K562 (cell line): ENCODE results near the gene SLC22A23. TPM values are rescaled to one million over a fixed set of nuclear protein-coding genes. Genes with fewer than 3 reads are reported as not detected.
A peak's percentile ranks its signal among the peaks of the same experiment; 100 is the strongest.

Experiments used
- ARID4B ChIP-seq: sonication (generic); formaldehyde crosslinking; IDR thresholded peaks from 2 replicates; pipeline ENCODE4 v1.8.0; 2022; ENCODE audit warnings: mild to moderate bottlenecking, missing genetic modification reagents
- CCAR2 ChIP-seq: fragments of 200-400 bp; formaldehyde crosslinking; IDR thresholded peaks from 2 replicates; pipeline ENCODE4 v1.6.1; 2017; ENCODE audit warnings: mild to moderate bottlenecking, low read depth, low read length
- CREB3L1 ChIP-seq: fragments of 450-650 bp; IDR thresholded peaks from 2 replicates; pipeline ENCODE4 v1.6.1; 2014; ENCODE audit warnings: low read depth, mild to moderate bottlenecking, moderate library complexity, borderline replicate concordance
- FOXA1 ChIP-seq: fragments of 450-650 bp; IDR thresholded peaks from 2 replicates; pipeline ENCODE4 v1.6.1; 2016; ENCODE audit warnings: mild to moderate bottlenecking, borderline replicate concordance
- HCFC1 ChIP-seq: IDR thresholded peaks from 2 replicates; pipeline ENCODE4 v1.6.1; 2012; ENCODE audit warnings: low read depth, low read length, improper control_type of control experiment
- HDAC2 ChIP-seq: fragments of 450-650 bp; IDR thresholded peaks from 2 replicates; pipeline ENCODE4 v1.6.1; 2016; ENCODE audit warnings: mild to moderate bottlenecking
- HDAC8 ChIP-seq: fragments of 450-650 bp; IDR thresholded peaks from 2 replicates; pipeline ENCODE4 v1.6.1; 2016; ENCODE audit warnings: mild to moderate bottlenecking, missing genetic modification characterization, moderate library complexity, missing compliant biosample characterization
- HDGF ChIP-seq: fragments of 450-650 bp; IDR thresholded peaks from 2 replicates; pipeline ENCODE4 v1.6.1; 2016
- MAFF ChIP-seq: IDR thresholded peaks from 2 replicates; pipeline ENCODE4 v1.6.1; 2012; ENCODE audit warnings: low read length, improper control_type of control experiment
- MYC ChIP-seq, 2 experiments: fragments of 250-450 bp in 1 of 2; sonication (Bioruptor Pico) in 1 of 2; IDR thresholded peaks; 2 replicates each; pipeline versions ENCODE4 v1.5.1 to v1.6.1; 2012 to 2021; ENCODE audit warnings: low read depth in 2 of 2, borderline replicate concordance in 1 of 2, improper control_type of control experiment in 1 of 2, low read length in 1 of 2, mild to moderate bottlenecking in 1 of 2, moderate library complexity in 1 of 2
- NUFIP1 ChIP-seq: fragments of 450-650 bp; IDR thresholded peaks from 2 replicates; pipeline ENCODE4 v1.6.1; 2018; ENCODE audit not compliant: partially characterized antibody
- PTRF ChIP-seq: fragments of 450-650 bp; IDR thresholded peaks from 2 replicates; pipeline ENCODE4 v1.6.1; 2016; ENCODE audit warnings: mild to moderate bottlenecking, missing genetic modification characterization, missing compliant biosample characterization
- SRF ChIP-seq, 2 experiments: fragments of 250-450, 450-650 bp in 1 of 2; sonication (Bioruptor Pico) in 1 of 2; sonication (generic) in 1 of 2; formaldehyde crosslinking; IDR thresholded peaks; 2 replicates each; pipeline versions ENCODE4 v1.5.0 to v1.5.1; 2020 to 2022; ENCODE audit warnings: mild to moderate bottlenecking in 1 of 2, missing genetic modification reagents in 1 of 2
- THRB ChIP-seq: fragments of 450-650 bp; formaldehyde crosslinking; conservative IDR thresholded peaks from 2 replicates; pipeline ENCODE4 v1.4.0; 2022; ENCODE audit warnings: mild to moderate bottlenecking, missing genetic modification characterization
- ZHX1 ChIP-seq: fragments of 150-350 bp; conservative IDR thresholded peaks from 2 replicates; pipeline ENCODE4 v1.6.1; 2014; ENCODE audit warnings: low read length
- ZKSCAN1 ChIP-seq: fragments of 150-350 bp; IDR thresholded peaks from 2 replicates; pipeline ENCODE4 v1.6.1; 2016; ENCODE audit warnings: low read depth, low read length
- ZNF586 ChIP-seq: fragments of 450-650 bp; formaldehyde crosslinking; conservative IDR thresholded peaks from 2 replicates; pipeline ENCODE4 v1.4.0; 2020; ENCODE audit warnings: mild to moderate bottlenecking, moderate library complexity
- ZNF764 ChIP-seq: fragments of 250-450 bp; sonication (Bioruptor Pico); IDR thresholded peaks from 2 replicates; pipeline ENCODE4 v1.4.0; 2020; ENCODE audit warnings: low read depth, mild to moderate bottlenecking, moderate library complexity
- polyA plus RNA-seq, 8 experiments: library from polyadenylated mRNA; depleted of rRNA in 4 of 8; stranded (reverse) in 5 of 8; unstranded in 3 of 8; fragments of >200 nt; fragmentation: Nextera tagmentation in 2 of 8; fragmentation: Illumina TruSeq in 1 of 8; extraction: Ambion mirVana in 2 of 8; extraction: Trizol in 1 of 8; gene quantifications; 2 replicates each; pipeline versions ENCODE4 v1.2.1 to v1.2.3, GENCODE V29; 2011 to 2014; ENCODE audit warnings: inconsistent platforms in 1 of 8, missing spikeins in 1 of 8
- total RNA-seq, 7 experiments: library from RNA; depleted of rRNA in 6 of 7; stranded (reverse); fragments of >200 nt in 6 of 7; fragmentation: Illumina TruSeq in 2 of 7; extraction: Trizol in 2 of 7; gene quantifications; 2 replicates each; pipeline versions ENCODE4 v1.2.1 to v1.2.3, GENCODE V29; 2011 to 2021; ENCODE audit warnings: low replicate concordance in 1 of 7

The SLC22A23 gene
- total and polyA plus RNA-seq, 9 of the 15 experiments (the other 6 are each of a cell fraction or from before 2014, with no cell fraction given) = 0.30 to 8.7 (median 2.5) TPM

GRCh38 chr6:3442431-3443220 is 14.2 kb downstream of the SLC22A23 start (continued):
- TF ChIP-seq ZHX1 (no peak), CREB3L1 (no peak), HDAC8 (tag) (no peak), ZKSCAN1 (no peak), THRB (CRISPR knock-in tag) (no peak), HDGF (no peak; the same call in 1 of the 2 replicates), NUFIP1 (no peak), HCFC1 (no peak), SRF (CRISPR knock-in tag; IDR thresholded peaks at IDR 0.05) (no peak), MYC (IDR thresholded peaks at IDR 0.05; ENCODE audit: low read depth, low read length) (0 out of 2 replicates have a peak, but pooled peaks have one; percentile 25), MYC (CRISPR knock-in tag; IDR thresholded peaks at IDR 0.05; ENCODE audit: borderline replicate concordance, low read depth) (no peak), ZNF764 (CRISPR knock-in tag) (no peak), MAFF (peak; percentile 91), FOXA1 (no peak), HDAC2 (peak; percentile 66), CCAR2 (no peak), ZNF586 (CRISPR knock-in tag) (no peak), ARID4B (CRISPR knock-in tag) (no peak), PTRF (tag) (no peak)
